HG03045 (cell line): ENCODE measurements around the gene CUX1.

Experiments
- ATAC-seq: cut with Tn5 transposase; IDR thresholded peaks from one replicate; pipeline ENCODE4 v1.9.1; 2021; ENCODE audit warnings: mild to moderate bottlenecking, moderate library complexity; ENCODE audit not compliant: unreplicated experiment

CUX1 gene

GRCh38 chr7:102253066-102253972 lies 435.9 kb downstream of the CUX1 start:
- ATAC-seq, result no peak

GRCh38 chr7:102253973-102254370 lies 436.5 kb downstream of the CUX1 start:
- no peak for ATAC-seq

GRCh38 chr7:102254521-102254920 lies 437.1 kb downstream of the CUX1 start:
- ATAC-seq, result no peak

GRCh38 chr7:102255501-102255900 lies 438.1 kb downstream of the CUX1 start:
- no peak for ATAC-seq

GRCh38 chr7:102255916-102256315 lies 438.5 kb downstream of the CUX1 start:
- ATAC-seq, result no peak

- no peak for ATAC-seq
Observed at GRCh38 chr7:102258073-102258748, 440.8 kb downstream of the CUX1 start.

- no peak for ATAC-seq
Observed at GRCh38 chr7:102258749-102259107, 441.3 kb downstream of the CUX1 start.

GRCh38 chr7:102260856-102261255 lies 443.4 kb downstream of the CUX1 start:
- no peak for ATAC-seq

- ATAC-seq, result no peak
Observed at GRCh38 chr7:102261451-102261850, 444.0 kb downstream of the CUX1 start.

GRCh38 chr7:102262546-102262945 lies 445.1 kb downstream of the CUX1 start:
- ATAC-seq, result no peak

GRCh38 chr7:102264367-102264891 lies 447.0 kb downstream of the CUX1 start:
- ATAC-seq, result no peak

- no peak for ATAC-seq
Observed at GRCh38 chr7:102266541-102266940, 449.1 kb downstream of the CUX1 start.

GRCh38 chr7:102268635-102269034 lies 451.2 kb downstream of the CUX1 start:
- no peak for ATAC-seq

GRCh38 chr7:102270178-102270887 lies 452.9 kb downstream of the CUX1 start:
- ATAC-seq, result no peak

- ATAC-seq, result no peak
Observed at GRCh38 chr7:102271158-102271798, 453.9 kb downstream of the CUX1 start.

GRCh38 chr7:102272075-102272916 lies 454.9 kb downstream of the CUX1 start:
- ATAC-seq, result peak; percentile 59

GRCh38 chr7:102272917-102273748 lies 455.7 kb downstream of the CUX1 start:
- no peak for ATAC-seq

GRCh38 chr7:102273749-102274712 lies 456.6 kb downstream of the CUX1 start:
- no peak for ATAC-seq
